GM23248 (cell line): Measurements from ENCODE around the gene SLAMF1. TPM values are rescaled to one million over a fixed set of nuclear protein-coding genes. Genes with fewer than 3 reads are reported as not detected.
"Not testable (repeated sequence)": the region's sequence is repeated elsewhere in the genome, so short reads cannot be mapped to it uniquely, and the experiment has no call there.

ENCODE experiments used
- DNase-seq: peaks from one replicate; pipeline ENCODE4 v3.0.0-alpha.2; 2015
- H2AFZ ChIP-seq: fragments of 200-600 bp; sonication (generic); 2 replicates; pipeline ENCODE4 v1.6.1; 2016; ENCODE audit warnings: antibody characterized with exemption
- H3F3A ChIP-seq: fragments of 200-600 bp; sonication (generic); 2 replicates; pipeline ENCODE4 v1.6.1; 2016; ENCODE audit warnings: mild to moderate bottlenecking, antibody characterized with exemption, mixed run types; ENCODE audit not compliant: insufficient read depth
- H3K27ac ChIP-seq: fragments of 200-600 bp; sonication (generic); 2 replicates; pipeline ENCODE4 v1.5.1; 2016; ENCODE audit warnings: mild to moderate bottlenecking
- H3K27me3 ChIP-seq: fragments of 200-600 bp; sonication (generic); replicated peaks from 2 replicates; pipeline ENCODE4 v1.6.1; 2016; ENCODE audit warnings: mild to moderate bottlenecking; ENCODE audit not compliant: insufficient read depth
- H3K36me3 ChIP-seq: fragments of 200-600 bp; sonication (generic); 2 replicates; pipeline ENCODE4 v1.6.1; 2016; ENCODE audit warnings: low read depth, mild to moderate bottlenecking
- H3K4me1 ChIP-seq: fragments of 200-600 bp; sonication (generic); 2 replicates; pipeline ENCODE4 v1.6.1; 2016; ENCODE audit warnings: mild to moderate bottlenecking; ENCODE audit not compliant: insufficient read depth
- H3K4me2 ChIP-seq: fragments of 200-600 bp; sonication (generic); one replicate; pipeline ENCODE4 v1.6.1; 2016; ENCODE audit warnings: mild to moderate bottlenecking; ENCODE audit not compliant: unreplicated experiment
- H3K4me3 ChIP-seq: fragments of 200-600 bp; sonication (generic); 2 replicates; pipeline ENCODE4 v1.5.1; 2016; ENCODE audit warnings: mild to moderate bottlenecking
- H3K79me2 ChIP-seq: fragments of 200-600 bp; sonication (generic); 2 replicates; pipeline ENCODE4 v1.6.1; 2016; ENCODE audit warnings: mild to moderate bottlenecking; ENCODE audit not compliant: insufficient read depth
- H3K9ac ChIP-seq: fragments of 200-600 bp; sonication (generic); 2 replicates; pipeline ENCODE4 v1.6.1; 2016; ENCODE audit warnings: mild to moderate bottlenecking
- H3K9me2 ChIP-seq: fragments of 200-600 bp; sonication (generic); 2 replicates; pipeline ENCODE4 v1.6.1; 2016; ENCODE audit warnings: mixed run types, mild to moderate bottlenecking, moderate library complexity; ENCODE audit not compliant: insufficient read depth
- H3K9me3 ChIP-seq: fragments of 200-600 bp; sonication (generic); one replicate; pipeline ENCODE4 v1.6.1; 2017; ENCODE audit warnings: low read depth
- H4K20me1 ChIP-seq: fragments of 200-600 bp; sonication (generic); 2 replicates; pipeline ENCODE4 v1.6.0; 2016; ENCODE audit not compliant: insufficient read depth
- EZH2 ChIP-seq: fragments of 200-600 bp; sonication (generic); IDR thresholded peaks from 2 replicates; pipeline ENCODE4 v1.6.1; 2018; ENCODE audit warnings: antibody characterized with exemption, mild to moderate bottlenecking; ENCODE audit not compliant: insufficient read depth, poor library complexity, severe bottlenecking
- EZH2phosphoT487 ChIP-seq: fragments of 200-600 bp; sonication (generic); IDR thresholded peaks from 2 replicates; pipeline ENCODE4 v1.6.1; 2018; ENCODE audit warnings: antibody characterized with exemption, moderate library complexity, mild to moderate bottlenecking, low read depth; ENCODE audit not compliant: insufficient read depth
- WGBS, 2 experiments: methylation state at CpG; one replicate each; pipeline ENCODE4 v1.1.6; 2015 to 2017; ENCODE audit warnings: low lambda C conversion rate in 2 of 2, low coverage in 1 of 2; ENCODE audit errors: missing lambda C conversion rate in 2 of 2; 5-methylcytosine and 5-hydroxymethylcytosine counted together
- in situ Hi-C: fragments of 300-500 bp; cut with MboI; formaldehyde crosslinking; loops from 2 replicates; pipeline ENCODE4 v1.15.0; 2020
- polyA plus RNA-seq: library from polyadenylated mRNA; unstranded; fragments of >200 nt; fragmentation: Nextera tagmentation; extraction: Ambion mirVana; gene quantifications from 2 replicates; pipeline ENCODE4 v1.2.1, GENCODE V29; 2016
- total RNA-seq: library from RNA; depleted of rRNA; stranded (reverse); fragments of >200 nt; shearing (Covaris generic); gene quantifications from 2 replicates; pipeline ENCODE4 v1.2.3, GENCODE V29; 2014; rRNA removed

The SLAMF1 gene, protein sequence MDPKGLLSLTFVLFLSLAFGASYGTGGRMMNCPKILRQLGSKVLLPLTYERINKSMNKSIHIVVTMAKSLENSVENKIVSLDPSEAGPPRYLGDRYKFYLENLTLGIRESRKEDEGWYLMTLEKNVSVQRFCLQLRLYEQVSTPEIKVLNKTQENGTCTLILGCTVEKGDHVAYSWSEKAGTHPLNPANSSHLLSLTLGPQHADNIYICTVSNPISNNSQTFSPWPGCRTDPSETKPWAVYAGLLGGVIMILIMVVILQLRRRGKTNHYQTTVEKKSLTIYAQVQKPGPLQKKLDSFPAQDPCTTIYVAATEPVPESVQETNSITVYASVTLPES
- total RNA-seq (not detected in 2 replicates), polyA plus RNA-seq (not detected in 2 replicates)

DNA sequence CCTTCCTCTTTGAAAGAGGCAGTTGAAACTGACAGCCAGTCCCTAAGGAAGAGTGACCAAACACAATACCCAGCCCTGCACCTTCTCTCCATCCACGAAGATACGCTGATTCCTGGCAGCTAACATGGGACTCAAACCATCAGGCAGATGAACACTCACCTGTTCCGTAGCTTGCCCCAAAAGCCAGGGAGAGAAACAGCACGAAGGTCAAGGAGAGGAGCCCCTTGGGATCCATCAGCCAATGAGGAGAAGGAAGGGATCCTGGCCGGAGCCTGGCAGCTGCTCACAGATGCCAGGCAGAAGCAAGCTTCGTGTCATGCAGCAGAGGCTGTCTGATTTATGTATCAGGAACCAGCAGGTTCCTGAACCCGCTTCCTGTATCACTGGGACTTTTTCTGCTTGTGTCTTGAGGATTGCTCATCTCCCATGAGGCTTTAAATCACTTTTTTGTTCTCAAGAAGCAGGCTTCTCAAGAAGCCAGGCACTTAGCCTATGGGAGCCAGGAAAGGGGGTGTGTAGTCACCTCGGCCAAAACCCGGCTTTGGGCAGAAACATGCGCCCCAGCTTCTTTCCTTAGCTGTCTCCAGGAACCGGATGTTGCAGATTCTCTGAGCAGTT lies at the start of gene SLAMF1:
SLAMF1 (minus strand) TSS at position 334 of the 618 bp plus-strand sequence; CDS start at position 235, 99 bp downstream.
- Histone ChIP-seq H3K36me3 (no peaks in the 10 kb centered on the region), H3K9me3 (no peaks in the 10 kb centered on the region), H3F3A (no peaks in the 10 kb centered on the region), H3K27ac (no peak within 1 kb of the TSS), H2AFZ (no peak within 1 kb of the TSS), H3K79me2 (no peaks in the 10 kb centered on the region), H3K9ac (no peak within 1 kb of the TSS), H3K4me3 (no peak within 1 kb of the TSS), H3K4me1 (no peaks in the 10 kb centered on the region), H3K27me3 (no peaks in the 10 kb centered on the region), H4K20me1 (no peaks in the 10 kb centered on the region), H3K4me2 (no peak within 1 kb of the TSS), H3K9me2 (no peaks in the 10 kb centered on the region)
- in situ Hi-C loops, result no loop called here
- DNase-seq, result no peak
- 21 to 24% methylated on average over 11 of the region's 11 CpGs for WGBS, 2 experiments
- TF ChIP-seq EZH2phosphoT487 (no peak), EZH2 (no peak)

DNA sequence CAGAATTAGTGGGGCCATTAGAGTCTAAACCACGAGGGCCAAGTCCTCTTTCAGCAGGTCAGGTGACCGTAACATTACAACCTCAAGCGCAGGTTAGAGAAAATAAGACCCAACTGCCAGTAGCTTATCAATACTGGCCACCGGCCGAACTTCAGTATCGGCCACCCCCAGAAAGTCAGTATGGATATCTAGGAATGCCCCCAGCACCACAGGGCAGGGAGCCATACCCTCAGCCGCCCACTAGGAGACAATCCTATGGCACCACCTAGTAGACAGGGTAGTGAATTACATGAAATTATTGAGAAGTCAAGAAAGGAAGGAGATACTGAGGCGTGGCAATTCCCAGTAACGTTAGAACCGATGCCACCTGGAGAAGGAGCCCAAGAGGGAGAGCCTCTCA lies 45.5 kb upstream of the SLAMF1 start:
- H3K4me2 ChIP-seq, H3K4me3 ChIP-seq, H2AFZ ChIP-seq, H3K4me1 ChIP-seq, H3F3A ChIP-seq, H3K27ac ChIP-seq, DNase-seq, H4K20me1 ChIP-seq, H3K36me3 ChIP-seq, H3K27me3 ChIP-seq, H3K9me2 ChIP-seq, H3K9ac ChIP-seq, in situ Hi-C loops, H3K79me2 ChIP-seq, H3K9me3 ChIP-seq: not testable (repeated sequence)
- WGBS, 2 experiments, result 63 to 67% methylated on average over 10 of the region's 10 CpGs

DNA sequence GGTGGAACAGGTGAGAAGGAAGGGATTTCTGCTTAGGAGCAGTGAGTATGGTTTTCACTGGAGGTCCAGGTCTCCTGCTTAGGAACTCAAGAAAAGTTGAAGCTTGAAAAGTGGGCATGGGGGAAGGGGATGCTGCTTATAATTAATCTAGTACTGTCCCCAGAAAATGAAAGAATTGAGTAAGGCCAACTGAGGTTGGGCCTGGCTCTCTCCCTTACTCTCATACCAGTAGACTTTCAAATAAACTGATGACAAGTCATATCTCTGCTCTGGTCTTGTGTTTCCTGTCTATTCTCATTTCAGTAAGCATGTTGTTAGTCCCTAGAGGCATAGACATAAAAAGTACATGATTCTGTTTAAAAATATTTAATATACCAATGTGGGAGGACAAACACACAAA lies 38.4 kb upstream of the SLAMF1 start:
- Histone ChIP-seq H2AFZ (no peak overlapping the region), H4K20me1 (no peaks in the 10 kb centered on the region), H3K79me2 (no peaks in the 10 kb centered on the region), H3K4me3 (no peak overlapping the region), H3F3A (no peaks in the 10 kb centered on the region), H3K9ac (no peak overlapping the region), H3K27me3 (peaks cover 6% of the 10 kb centered on the region), H3K9me3 (no peaks in the 10 kb centered on the region), H3K4me1 (no peaks in the 10 kb centered on the region), H3K27ac (no peak overlapping the region), H3K36me3 (no peaks in the 10 kb centered on the region), H3K9me2 (no peaks in the 10 kb centered on the region), H3K4me2 (no peak overlapping the region)
- in situ Hi-C loops, result no loop called here
- DNase-seq, result no peak
- TF ChIP-seq EZH2phosphoT487, result no peak
- no peak for TF ChIP-seq EZH2

DNA sequence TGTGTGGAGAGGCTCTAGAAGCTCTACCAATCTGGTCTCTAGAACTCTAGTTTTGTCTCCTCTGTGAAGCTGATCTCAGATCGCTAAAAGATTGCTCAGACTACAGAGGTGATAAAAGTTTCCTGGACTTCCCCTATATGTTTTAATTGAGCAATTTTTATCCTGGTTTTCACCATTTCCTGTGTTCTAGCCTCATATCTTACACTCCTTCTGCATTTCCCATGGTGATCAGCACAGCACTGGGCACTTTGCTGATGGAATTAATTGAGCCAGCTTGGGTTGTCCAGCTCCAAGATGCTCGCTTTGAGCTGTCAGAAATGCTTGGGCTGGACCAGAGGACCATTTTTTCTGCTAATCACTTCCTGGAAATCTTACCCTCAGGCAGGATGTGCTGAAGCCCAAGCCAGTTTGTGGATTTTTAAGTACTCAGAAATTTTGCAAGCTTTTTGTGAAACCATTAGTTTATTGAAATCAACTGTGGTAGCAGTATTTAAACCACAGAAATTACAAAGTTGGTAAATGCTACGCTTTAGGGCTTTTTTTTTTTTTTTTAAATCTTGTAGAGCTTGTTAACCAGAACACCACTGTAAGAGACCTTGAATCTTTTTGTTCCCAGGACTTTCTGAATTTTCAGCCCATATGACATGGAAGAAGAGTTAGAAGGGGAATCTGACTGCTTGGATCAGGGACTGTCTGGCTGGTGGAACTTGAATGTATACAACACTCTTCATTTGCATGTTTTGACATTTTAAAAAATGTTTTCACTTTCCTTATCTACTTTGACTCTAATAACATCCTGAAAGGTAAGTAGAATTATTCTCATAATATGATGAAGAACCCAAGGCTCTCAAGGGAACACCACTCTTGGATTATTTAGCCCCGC lies 36.4 kb upstream of the SLAMF1 start:
- Histone ChIP-seq H3K27me3 (peaks cover 6% of the 10 kb centered on the region), H3K36me3 (no peaks in the 10 kb centered on the region), H3K9ac (no peak overlapping the region), H3K79me2 (no peaks in the 10 kb centered on the region), H3K4me2 (no peak overlapping the region), H4K20me1 (no peaks in the 10 kb centered on the region), H3K4me1 (no peaks in the 10 kb centered on the region), H3F3A (no peaks in the 10 kb centered on the region), H3K9me3 (no peaks in the 10 kb centered on the region), H2AFZ (no peak overlapping the region), H3K9me2 (no peaks in the 10 kb centered on the region), H3K4me3 (no peak overlapping the region), H3K27ac (no peak overlapping the region)
- DNase-seq, result no peak
- in situ Hi-C loops, result no loop called here
- TF ChIP-seq EZH2, result no peak
- 13 to 18% methylated on average over 4 of the region's 4 CpGs for WGBS, 2 experiments
